Ovary (tissue), 9 donors: ENCODE measurements around the gene POLR1B. TPM values are rescaled to one million over a fixed set of nuclear protein-coding genes. Genes with fewer than 3 reads are reported as not detected.
"Not testable (repeated sequence)": the region's sequence is repeated elsewhere in the genome, so short reads cannot be mapped to it uniquely, and the experiment has no call there.

Source experiments
- DNase-seq, 5 donors: peaks; one replicate each; pipeline ENCODE4 v3.0.0-alpha.2; 2019 to 2020
- H3K27ac ChIP-seq, 2 donors: fragments of 200-600 bp; one replicate each; pipeline versions ENCODE4 v1.5.1 to v1.8.0; 2019 to 2022
- H3K27me3 ChIP-seq: fragments of 200-600 bp; one replicate; pipeline ENCODE4 v1.8.0; 2022
- H3K36me3 ChIP-seq: fragments of 200-600 bp; sonication (generic); one replicate; pipeline ENCODE4 v1.5.1; 2019
- H3K4me1 ChIP-seq: one replicate; pipeline ENCODE4 v1.8.1; 2013; ENCODE audit warnings: mild to moderate bottlenecking, moderate library complexity; ENCODE audit not compliant: insufficient read depth
- H3K4me3 ChIP-seq: fragments of 200-600 bp; sonication (generic); one replicate; pipeline ENCODE4 v1.5.1; 2017
- H3K9me3 ChIP-seq, 2 donors: fragments of 200-600 bp in 1 of 2; sonication (generic) in 1 of 2; one replicate each; pipeline versions ENCODE4 v1.5.1 to v1.8.1; 2013 to 2019; ENCODE audit warnings: mild to moderate bottlenecking in 1 of 2, moderate library complexity in 1 of 2
- CTCF ChIP-seq, 3 donors: fragments of 450-650 bp in 2 of 3; fragments of 200-600 bp in 1 of 3; IDR thresholded peaks; one replicate each; pipeline versions ENCODE4 v1.5.1 to v1.8.0; 2016 to 2022; ENCODE audit warnings: antibody characterized with exemption in 3 of 3, mild to moderate bottlenecking in 1 of 3
- EP300 ChIP-seq: sonication (generic); formaldehyde crosslinking; IDR thresholded peaks from one replicate; pipeline ENCODE4 v1.6.1; 2017; ENCODE audit warnings: antibody characterized with exemption
- POLR2A ChIP-seq: fragments of 450-650 bp; IDR thresholded peaks from one replicate; pipeline ENCODE4 v1.6.1; 2017; ENCODE audit warnings: antibody characterized with exemption, mild to moderate bottlenecking, moderate library complexity
- WGBS, 3 donors: extraction: QIAGEN DNeasy Blood & Tissue Kit in 1 of 3; methylation state at CpG; one replicate each; pipeline versions ENCODE4 v1.1.5 to v1.1.7; 2013 to 2017; 5-methylcytosine and 5-hydroxymethylcytosine counted together
- intact Hi-C, 4 donors: fragments of 100-400 bp; cut with DNase I; formaldehyde crosslinking; loops; one replicate each; pipeline versions ENCODE4 v1.11.0 to v1.15.1; 2022 to 2023
- polyA plus RNA-seq, 2 donors: library from polyadenylated mRNA; stranded (reverse); fragments of 200-250 nt in 1 of 2; fragments of 350-450 nt in 1 of 2; fragmentation: Illumina TruSeq in 1 of 2; extraction: RNeasy Lipid Tissue Mini Kit (QIAGEN cat#74804) in 1 of 2; gene quantifications; one replicate each; pipeline ENCODE4 v1.2.3, GENCODE V29; 2013 to 2014
- total RNA-seq, 7 donors: library from RNA; depleted of rRNA in 2 of 7; stranded (reverse); fragments of >200 nt in 2 of 7; fragmentation: NEBNext Ultra II Directional in 3 of 7; extraction: Animal tissue kit (Norgen Biotek cat#: 25700) in 3 of 7; gene quantifications; one replicate each; pipeline versions ENCODE4 v1.1.0 to v1.2.4, GENCODE V29; 2016 to 2023
- donor health status: DM: no; HTN: no; CAD: no; lungs with moderate emphysema.
- donor health status: DM: no; HTN: no; CAD: no.
- donor health status: Bipolar disorder and iron deficiency.
- donor health status: DM: yes; HTN: yes; CAD: no.
- donor health status: DM: no; HTN: no; CAD: no.
- donor health status: DM: yes; HTN: yes; CAD: no.

The POLR1B gene
- total and polyA plus RNA-seq, 9 donors, result 5.6 to 29.9 (median 18.9) TPM

GRCh38 chr2:112614201-112614840 lies 72.1 kb downstream of the POLR1B start:
- DNase-seq, result no peak

GRCh38 chr2:112615051-112615450 lies 72.8 kb downstream of the POLR1B start:
- no peak for TF ChIP-seq CTCF (IDR thresholded peaks at IDR 0.05)
- TF ChIP-seq EP300, result no peak
- TF ChIP-seq POLR2A, result no peak

More at GRCh38 chr2:112614201-112614840, 72.1 kb downstream of the POLR1B start:
- Histone ChIP-seq H3K36me3 (no peaks in the 10 kb centered on the region), H3K4me3 (no peak overlapping the region), H3K4me1 (no peaks in the 10 kb centered on the region), H3K9me3 (no peaks in the 10 kb centered on the region), H3K27me3 (no peaks in the 10 kb centered on the region), H3K27ac (no peak overlapping the region)
- WGBS, 3 donors, result 69 to 72% (median 72%) methylated on average over 13 of the region's 13 CpGs
- intact Hi-C loops, result no loop called here
- TF ChIP-seq EP300 (no peak), CTCF (IDR thresholded peaks at IDR 0.05) (no peak), POLR2A (no peak)

GRCh38 chr2:112615798-112616197 lies 73.5 kb downstream of the POLR1B start:
- H3K9me3 ChIP-seq, H3K4me1 ChIP-seq, DNase-seq, H3K4me3 ChIP-seq, H3K27me3 ChIP-seq, intact Hi-C loops, H3K36me3 ChIP-seq, H3K27ac ChIP-seq: not testable (repeated sequence)
- 71 to 85% (median 76%) methylated on average over 2 of the region's 2 CpGs for WGBS, 3 donors

More at GRCh38 chr2:112615051-112615450, 72.8 kb downstream of the POLR1B start:
- 94 to 98% (median 96%) methylated on average over 8 of the region's 8 CpGs for WGBS, 3 donors
- no peak for DNase-seq
- Histone ChIP-seq H3K27ac (no peak overlapping the region), H3K36me3 (no peaks in the 10 kb centered on the region), H3K27me3 (no peaks in the 10 kb centered on the region), H3K4me3 (no peak overlapping the region), H3K9me3 (no peaks in the 10 kb centered on the region), H3K4me1 (no peaks in the 10 kb centered on the region)
- intact Hi-C loops, result no loop called here

GRCh38 chr2:112618383-112618782 lies 76.1 kb downstream of the POLR1B start:
- no peaks in the 10 kb centered on the region for H3K36me3 ChIP-seq
- no peaks in the 10 kb centered on the region for H3K27me3 ChIP-seq
- no peaks in the 10 kb centered on the region for H3K4me1 ChIP-seq
- no peak for TF ChIP-seq CTCF (IDR thresholded peaks at IDR 0.05)
- no peaks in the 10 kb centered on the region for H3K9me3 ChIP-seq
- H3K4me3 ChIP-seq, result no peak overlapping the region
- WGBS, 3 donors, result 45 to 57% (median 54%) methylated on average over 6 of the region's 6 CpGs
- DNase-seq, result no peak
- no peak overlapping the region for H3K27ac ChIP-seq
- intact Hi-C loops, result no loop called here

GRCh38 chr2:112621790-112622527 lies 79.7 kb downstream of the POLR1B start:
- H3K4me3 ChIP-seq, result no peak overlapping the region
- TF ChIP-seq POLR2A, result no peak
- TF ChIP-seq CTCF (IDR thresholded peaks at IDR 0.05), result no peak
- TF ChIP-seq EP300, result no peak
- no peak overlapping the region for H3K27ac ChIP-seq
- intact Hi-C loops, result loop anchor here in 1 of 4 donors (10.0 kb wide), 1 partner anchor 103 kb away; the partner anchor contains the start of gene NT5DC4
- DNase-seq, result no peak
- WGBS, 3 donors, result 74 to 85% (median 85%) methylated on average over 22 of the region's 22 CpGs
- no peaks in the 10 kb centered on the region for H3K27me3 ChIP-seq
- H3K4me1 ChIP-seq, result no peaks in the 10 kb centered on the region
- no peaks in the 10 kb centered on the region for H3K9me3 ChIP-seq
- no peaks in the 10 kb centered on the region for H3K36me3 ChIP-seq
